Stomach (tissue), 4 donors: ENCODE data around the gene EFCAB9.

ENCODE experiments used
- EP300 ChIP-seq: sonication (generic); formaldehyde crosslinking; IDR thresholded peaks from one replicate; pipeline ENCODE4 v1.6.1; 2017; ENCODE audit warnings: antibody characterized with exemption
- POLR2A ChIP-seq, 4 donors: fragments of 450-650 bp; IDR thresholded peaks; one replicate each; pipeline ENCODE4 v1.6.1; 2016; ENCODE audit warnings: antibody characterized with exemption in 4 of 4, control low read depth in 2 of 4, mild to moderate bottlenecking in 1 of 4, moderate library complexity in 1 of 4
- TF ChIP-seq, protein P1 (sequence below), 7 experiments: fragments of 450-650 bp in 4 of 7; fragments of 200-600 bp in 3 of 7; sonication (generic) in 3 of 7; IDR thresholded peaks; one replicate each; pipeline ENCODE4 v1.5.1; 2016 to 2019; ENCODE audit warnings: antibody characterized with exemption in 7 of 7, control low read depth in 2 of 7, mild to moderate bottlenecking in 1 of 7

- TF ChIP-seq, protein P1, sequence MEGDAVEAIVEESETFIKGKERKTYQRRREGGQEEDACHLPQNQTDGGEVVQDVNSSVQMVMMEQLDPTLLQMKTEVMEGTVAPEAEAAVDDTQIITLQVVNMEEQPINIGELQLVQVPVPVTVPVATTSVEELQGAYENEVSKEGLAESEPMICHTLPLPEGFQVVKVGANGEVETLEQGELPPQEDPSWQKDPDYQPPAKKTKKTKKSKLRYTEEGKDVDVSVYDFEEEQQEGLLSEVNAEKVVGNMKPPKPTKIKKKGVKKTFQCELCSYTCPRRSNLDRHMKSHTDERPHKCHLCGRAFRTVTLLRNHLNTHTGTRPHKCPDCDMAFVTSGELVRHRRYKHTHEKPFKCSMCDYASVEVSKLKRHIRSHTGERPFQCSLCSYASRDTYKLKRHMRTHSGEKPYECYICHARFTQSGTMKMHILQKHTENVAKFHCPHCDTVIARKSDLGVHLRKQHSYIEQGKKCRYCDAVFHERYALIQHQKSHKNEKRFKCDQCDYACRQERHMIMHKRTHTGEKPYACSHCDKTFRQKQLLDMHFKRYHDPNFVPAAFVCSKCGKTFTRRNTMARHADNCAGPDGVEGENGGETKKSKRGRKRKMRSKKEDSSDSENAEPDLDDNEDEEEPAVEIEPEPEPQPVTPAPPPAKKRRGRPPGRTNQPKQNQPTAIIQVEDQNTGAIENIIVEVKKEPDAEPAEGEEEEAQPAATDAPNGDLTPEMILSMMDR (IDR thresholded peaks at IDR 0.05): no peak
- no peak for TF ChIP-seq EP300
- no peak for TF ChIP-seq POLR2A (IDR thresholded peaks at IDR 0.05)
These were observed 25.7 kb upstream of the EFCAB9 start for GRCh38 chr5:172168311-172168710.
